GDM1 (cell line): ENCODE results near the gene CPPED1.
"Not testable (repeated sequence)": the region's sequence is repeated elsewhere in the genome, so short reads cannot be mapped to it uniquely, and the experiment has no call there.

Source experiments
- DNase-seq: peaks from one replicate; lab custom pipeline; 2025; lab: John Stamatoyannopoulos, UW

CPPED1 gene, protein sequence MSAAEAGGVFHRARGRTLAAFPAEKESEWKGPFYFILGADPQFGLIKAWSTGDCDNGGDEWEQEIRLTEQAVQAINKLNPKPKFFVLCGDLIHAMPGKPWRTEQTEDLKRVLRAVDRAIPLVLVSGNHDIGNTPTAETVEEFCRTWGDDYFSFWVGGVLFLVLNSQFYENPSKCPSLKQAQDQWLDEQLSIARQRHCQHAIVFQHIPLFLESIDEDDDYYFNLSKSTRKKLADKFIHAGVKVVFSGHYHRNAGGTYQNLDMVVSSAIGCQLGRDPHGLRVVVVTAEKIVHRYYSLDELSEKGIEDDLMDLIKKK

DNA sequence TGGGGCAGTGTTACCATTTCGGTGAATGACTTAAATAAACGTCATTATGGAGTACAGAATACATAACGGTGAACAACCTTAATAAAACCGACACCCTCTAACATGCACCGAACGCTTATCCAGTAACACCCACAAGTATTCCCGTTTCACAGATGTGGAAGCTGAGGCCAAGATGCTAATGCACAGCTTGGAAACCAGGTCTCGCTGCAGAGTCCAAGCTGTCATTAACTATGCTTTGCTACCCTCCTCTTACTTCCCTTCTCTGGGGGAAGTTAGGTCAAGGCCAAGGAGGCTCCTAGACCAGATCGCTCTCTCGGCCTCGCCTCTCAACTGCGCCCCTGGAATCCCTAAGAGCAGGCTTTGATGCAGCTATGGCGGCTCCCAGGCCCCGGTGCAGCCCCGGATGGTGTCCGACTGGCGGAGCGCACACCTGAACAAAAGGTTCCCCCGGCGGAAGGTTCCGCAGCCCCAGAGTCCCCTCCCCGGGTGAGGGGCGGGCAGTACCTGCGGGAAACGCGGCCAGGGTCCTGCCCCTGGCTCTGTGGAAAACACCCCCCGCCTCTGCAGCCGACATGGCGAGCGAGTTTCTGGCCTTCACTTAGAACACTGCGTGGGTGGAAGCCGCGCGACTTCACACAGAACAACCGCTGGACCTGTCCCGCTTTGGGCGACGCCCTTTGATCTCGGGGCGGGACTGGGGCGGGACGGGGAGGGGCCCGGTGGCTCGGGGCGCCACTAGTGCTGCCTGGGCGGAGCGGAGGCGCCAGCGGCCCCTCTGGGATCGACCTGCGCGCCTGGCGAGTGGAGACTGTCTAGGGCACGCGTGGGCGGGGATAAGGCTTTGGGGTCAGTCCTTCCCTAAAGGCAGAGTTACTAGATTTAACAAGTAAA, at the start of gene CPPED1:
Gene CPPED1, minus strand, starts transcription at position 685 of the 891 bp plus-strand sequence. Its CDS starts 111 bp downstream, at position 574.
- DNase-seq, result peak; percentile 91

DNA sequence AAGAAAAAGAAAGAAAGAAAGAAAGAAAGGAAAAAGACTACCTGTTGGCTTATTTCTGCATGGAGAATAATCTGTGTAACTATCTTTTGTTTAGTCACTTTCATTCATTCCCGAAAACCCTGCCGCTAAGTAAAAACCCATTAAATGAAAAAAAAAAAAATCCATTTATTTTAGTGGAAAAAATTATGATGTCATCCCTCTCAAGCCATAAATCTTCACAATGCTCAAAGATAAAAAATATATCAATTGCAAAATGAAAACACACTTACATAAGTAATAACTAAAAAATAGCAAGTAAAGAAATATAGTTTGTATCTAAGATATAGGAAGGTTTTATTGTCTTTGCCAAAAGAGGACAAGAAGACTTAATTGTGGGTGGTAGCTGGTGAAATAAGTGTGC, 46.5 kb upstream of the CPPED1 start:
- DNase-seq, result no peak

DNA sequence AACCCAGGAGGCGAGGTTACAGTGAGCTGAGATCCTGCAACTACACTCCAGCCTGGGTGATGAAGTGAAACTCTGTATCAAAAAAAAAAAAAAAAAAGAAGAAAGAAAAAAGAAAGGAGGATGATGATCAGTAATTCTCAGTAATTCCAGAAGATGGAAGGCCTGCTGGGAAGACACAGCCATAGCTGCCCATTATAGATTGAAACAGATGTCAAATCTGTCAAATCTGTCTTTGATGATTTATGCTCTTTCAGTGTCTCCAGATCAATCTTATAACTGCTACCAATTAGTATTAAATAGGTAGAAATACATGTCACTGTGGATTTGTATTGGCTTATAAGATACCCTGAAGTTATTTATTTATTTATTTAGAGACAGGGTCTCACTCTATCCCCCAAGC, 42.9 kb upstream of the CPPED1 start:
- DNase-seq, result no peak

DNA sequence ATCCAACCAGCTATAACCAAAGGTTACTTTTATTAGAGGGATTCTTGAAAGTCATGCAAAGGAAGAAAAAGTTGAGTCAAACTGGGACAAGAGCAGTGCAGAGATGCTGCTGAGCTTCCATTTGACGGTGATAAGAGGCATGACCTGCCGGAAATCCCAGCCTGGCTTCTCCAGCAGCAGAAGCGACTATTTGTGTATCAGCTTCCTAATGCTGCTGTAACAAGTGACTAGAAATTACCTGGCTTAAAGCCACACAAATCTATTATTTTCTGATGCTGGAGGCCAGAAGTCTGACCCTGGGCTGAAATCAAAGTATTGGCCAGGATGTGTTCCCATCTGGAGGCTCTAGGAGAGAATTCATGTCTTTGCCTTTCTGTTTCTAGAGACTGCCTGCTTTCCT, 41.6 kb upstream of the CPPED1 start:
- DNase-seq, result no peak

DNA sequence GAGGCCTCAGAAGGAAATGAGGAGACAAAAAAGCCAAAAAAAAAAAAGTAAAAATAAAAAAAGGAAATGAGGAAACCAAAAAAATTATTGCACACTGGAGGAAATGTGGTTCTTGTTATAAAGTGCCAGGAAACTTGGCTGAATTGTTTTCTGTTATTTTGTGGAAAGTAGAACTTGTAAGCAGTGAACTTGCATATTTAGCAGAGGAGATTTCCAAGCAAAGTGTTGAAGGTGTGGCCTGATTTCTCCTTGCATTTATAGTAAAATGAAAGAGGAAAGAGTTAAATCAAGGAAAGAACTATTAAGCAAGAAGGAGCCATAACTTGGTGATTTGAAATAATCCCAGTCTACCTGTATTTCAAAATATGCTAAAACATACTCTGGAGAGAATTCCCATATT, 34.1 kb upstream of the CPPED1 start:
- DNase-seq, result no peak

DNA sequence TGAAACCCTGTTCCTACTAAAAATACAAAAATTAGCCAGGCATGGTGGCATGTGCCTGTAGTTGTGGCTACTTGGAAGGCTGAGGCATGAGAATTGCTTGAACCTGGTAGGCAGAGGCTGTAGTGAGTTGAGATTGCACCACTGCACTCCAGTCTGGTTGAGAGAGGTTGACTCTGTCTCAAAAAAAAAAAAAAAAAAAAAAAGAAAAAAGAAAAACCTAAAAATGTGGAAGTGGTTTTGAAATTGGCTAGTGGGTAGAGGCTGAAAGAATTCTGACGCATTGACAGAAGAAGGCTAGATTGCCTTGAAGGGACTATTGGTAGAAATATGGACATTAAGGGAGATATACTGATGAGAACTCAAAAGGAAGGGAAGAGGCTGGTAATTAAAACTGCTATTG, 33.6 kb upstream of the CPPED1 start:
- DNase-seq, result no peak

DNA sequence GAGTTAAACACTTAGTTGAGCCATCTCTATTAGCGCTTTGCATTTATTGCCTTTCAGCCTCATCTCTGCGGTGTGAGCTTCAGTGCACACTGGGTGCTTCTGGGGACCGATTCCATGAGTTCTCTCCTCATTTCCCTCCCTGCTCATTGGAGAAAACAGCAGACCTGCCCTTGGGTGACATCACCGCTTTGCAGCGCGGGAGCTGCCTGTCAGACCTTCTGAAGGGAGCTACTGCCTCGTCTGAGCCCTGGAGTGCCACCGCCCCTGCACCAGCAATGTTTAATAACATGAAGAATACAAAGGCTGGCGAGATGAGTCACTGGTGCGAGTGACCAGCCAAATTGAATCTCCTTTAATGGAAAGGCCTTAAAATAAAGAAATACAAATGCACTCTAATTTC, 30.2 kb upstream of the CPPED1 start:
- DNase-seq, result no peak

DNA sequence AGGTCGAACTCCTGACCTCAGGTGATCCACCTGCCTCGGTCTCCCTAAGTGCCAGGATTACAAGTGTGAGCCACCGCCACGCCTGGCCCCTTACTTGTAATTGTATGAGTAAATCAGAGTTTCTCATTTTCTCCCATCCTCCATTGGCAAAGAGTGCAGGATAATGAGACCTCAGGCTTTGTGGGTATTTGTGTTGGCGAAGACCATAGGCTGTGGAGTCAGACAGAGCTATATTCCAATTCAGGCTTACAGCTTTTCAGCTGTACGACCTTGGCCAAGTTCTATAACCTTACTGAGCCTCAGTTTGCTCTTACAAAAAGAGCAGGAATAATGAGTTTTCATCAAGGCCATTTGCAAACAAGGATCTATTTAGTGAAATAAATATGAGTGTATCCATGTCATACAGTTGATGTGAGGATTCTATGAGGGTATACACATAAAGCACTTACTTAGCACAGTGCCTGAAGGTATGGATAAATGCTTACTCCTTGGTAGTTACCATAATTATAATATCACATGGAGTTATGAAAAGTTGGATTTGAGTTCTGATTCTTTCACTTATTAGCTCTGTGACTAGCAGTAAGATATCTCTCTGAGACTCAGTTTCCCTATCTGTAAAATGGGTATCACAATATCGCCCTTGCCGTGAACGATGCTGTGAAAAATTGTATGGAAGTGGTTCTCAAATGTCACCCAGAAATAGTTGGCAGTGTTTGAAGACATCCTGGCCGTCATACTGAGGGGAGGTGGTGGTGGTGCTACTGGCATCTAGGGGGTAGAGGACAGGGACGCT, 25.6 kb upstream of the CPPED1 start:
- no peak for DNase-seq

DNA sequence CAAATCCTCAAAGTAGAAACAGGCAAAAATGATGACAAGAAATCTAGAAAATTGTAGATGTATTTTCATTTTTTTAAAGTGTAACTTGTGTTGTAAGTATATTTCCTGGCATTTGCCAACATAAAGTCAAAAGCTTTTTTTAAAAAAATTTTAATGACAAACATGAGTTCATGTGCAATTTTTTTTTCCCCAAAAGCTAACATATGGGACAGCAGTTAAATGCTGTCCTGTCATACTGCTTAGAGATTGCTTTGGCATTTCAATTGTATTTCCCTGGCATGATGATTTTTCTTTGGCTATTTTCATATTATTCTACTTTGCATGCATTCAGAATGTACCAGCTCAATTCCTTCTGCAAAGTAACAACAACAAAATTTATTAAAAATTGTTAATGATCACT, 24.5 kb upstream of the CPPED1 start:
- DNase-seq, result no peak

DNA sequence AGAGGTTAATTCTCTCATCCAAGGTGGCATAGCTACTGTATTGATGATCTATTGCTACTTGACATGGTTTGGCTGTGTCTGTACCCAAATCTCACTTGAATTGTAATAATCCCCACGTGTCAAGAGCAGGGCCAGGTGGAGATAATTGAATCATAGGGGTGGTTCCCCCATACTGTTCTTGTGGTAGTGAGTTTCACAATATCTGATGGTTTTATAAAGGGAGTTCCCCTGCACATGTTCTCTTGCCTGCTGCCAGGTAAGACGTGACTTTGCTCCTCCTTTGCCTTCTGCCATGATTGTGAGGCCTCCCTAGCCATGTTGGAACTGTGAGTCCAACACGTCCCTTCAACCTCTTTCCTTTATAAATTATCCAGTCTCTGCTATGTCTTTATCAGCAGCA, 22.9 kb upstream of the CPPED1 start:
- DNase-seq, result no peak

DNA sequence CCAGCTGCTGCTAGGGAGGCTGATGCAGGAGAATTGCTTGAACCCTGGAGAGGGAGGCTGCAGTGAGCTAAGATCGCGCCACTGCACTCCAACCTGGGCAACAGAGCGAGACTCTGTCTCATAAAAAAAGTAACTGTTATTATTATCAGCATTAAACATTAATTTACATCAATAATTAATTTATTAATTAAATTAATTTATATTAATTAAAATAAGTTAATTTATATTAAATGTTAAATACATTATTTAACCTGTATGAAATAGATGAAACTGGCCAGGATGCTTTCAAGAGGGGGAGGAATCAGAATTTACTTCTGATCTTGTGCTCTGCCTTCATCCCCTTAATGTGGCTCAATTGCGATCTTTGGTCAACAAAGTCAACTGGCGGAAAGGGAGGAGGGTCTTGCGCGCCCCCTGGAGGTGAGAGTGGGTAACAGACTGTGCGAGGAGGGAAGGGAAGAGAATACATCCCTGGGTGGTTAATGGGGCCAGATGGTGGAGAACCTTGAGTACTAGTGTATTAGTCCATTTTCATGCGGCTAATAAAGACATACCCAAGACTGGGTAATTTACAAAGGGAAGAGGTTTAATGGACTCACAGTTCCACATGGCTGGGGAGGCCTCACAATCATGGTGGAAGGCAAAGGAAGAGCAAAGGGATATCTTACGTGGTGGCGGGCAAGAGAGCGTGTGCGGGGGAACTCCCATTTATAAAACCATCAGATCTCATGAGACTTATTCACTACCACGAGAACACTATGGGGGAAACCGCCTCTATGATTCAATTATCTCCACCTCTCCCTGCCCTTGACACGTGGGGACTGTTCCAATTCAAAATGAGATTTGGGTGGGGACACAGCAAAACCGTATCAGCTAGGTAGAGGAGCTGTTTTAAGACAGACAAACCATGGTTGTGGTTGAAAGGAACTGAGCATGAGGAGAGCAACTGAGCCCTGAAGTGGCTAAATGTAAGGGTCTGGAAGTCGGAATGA, 15.7 kb upstream of the CPPED1 start:
- DNase-seq, result peak; percentile 53

DNA sequence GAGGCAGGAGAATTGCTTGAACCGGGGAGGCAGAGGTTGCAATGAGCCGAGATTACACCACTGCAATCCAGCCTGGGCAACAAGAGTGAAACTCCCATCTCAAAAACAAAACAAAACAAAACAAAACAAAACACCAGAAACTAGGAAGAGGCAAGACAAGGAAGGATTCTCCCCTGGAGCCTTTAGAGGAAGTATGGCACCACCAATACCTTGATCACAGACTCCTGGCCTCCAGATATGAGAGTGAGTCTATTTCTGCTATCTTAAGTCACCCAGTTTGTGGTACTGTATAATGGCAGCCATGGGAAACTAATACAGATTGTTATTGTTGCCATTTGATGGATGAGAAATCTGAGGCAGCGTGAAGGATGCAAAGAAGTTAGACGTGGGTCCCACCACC, 14.6 kb upstream of the CPPED1 start:
- DNase-seq, result no peak

DNA sequence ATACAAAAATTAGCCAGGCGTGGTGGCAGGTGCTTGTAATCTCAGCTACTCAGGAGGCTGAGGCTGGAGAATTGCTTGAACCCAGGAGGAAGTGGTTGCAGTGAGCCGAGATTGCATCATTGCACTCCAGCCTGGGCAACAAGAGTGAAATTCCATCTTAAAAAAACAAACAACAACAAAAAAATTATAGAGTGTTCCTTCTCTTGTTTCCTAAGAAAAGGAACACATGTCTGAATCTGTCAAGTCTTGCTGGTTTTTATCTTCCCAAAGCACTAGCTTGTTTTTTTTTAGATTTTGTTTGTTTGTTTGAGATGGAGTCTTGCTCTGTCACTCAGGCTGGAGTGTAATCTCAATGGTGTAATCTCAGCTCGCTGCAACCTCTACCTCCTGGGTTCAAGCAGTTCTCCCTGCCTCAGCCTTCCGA, 13.1 kb upstream of the CPPED1 start:
- not testable (repeated sequence) for DNase-seq

DNA sequence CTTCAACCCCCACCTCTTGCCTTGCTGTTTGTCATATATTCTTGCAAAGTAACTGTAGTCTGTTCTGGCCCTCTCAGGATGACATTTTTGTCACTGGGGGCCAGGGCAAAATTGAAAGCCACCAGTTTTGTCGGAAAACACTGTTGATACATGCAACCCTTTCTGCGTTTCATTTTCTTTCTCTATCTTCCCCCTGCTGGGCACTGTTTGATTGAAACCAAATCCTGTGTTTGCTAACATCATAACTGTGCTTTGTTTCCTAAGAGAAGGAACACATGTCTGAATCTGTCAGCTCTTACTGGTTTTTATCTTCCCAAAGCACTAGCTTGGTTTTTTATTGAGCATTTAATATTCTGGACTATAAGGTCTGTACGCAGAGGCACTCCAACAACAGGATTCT, 11.7 kb upstream of the CPPED1 start:
- no peak for DNase-seq

DNA sequence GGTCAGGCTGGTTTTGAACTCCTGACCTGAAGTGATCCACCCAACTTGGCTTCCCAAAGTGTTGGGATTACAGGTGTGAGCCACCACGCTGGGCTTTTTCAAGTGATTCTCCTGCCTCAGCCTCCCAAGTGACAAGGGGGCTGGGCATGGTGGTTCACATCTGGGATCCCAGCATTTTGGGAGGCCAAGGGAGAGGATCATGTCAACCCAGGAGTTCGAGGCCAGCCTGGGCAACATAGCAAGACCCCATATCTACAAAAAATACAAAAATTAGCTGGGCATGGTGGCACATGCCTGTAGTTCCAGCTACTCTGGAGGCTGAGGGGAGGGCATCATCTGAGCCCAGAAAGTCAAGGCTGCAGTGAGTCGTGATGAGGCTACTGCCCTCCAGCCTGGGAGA, 10.0 kb upstream of the CPPED1 start:
- not testable (repeated sequence) for DNase-seq

DNA sequence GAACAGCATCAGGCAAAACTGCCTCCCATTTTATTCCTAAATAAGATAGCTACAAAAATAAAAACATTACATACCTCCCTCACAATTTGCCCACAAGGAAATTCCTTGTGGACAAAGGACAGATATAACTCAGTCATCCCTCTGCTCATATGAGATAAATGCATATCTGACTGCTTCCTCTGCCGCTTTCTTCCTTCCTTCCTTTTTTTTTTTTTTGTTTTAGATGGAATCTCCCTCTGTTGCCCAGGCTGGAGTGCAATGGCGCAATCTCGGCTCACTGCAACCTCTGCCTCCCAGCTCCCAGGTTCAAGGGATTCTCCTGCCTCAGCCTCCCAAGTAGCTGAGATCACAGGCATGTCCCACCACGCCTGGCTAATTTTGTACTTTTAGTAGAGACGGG, 9.6 kb upstream of the CPPED1 start:
- not testable (repeated sequence) for DNase-seq

DNA sequence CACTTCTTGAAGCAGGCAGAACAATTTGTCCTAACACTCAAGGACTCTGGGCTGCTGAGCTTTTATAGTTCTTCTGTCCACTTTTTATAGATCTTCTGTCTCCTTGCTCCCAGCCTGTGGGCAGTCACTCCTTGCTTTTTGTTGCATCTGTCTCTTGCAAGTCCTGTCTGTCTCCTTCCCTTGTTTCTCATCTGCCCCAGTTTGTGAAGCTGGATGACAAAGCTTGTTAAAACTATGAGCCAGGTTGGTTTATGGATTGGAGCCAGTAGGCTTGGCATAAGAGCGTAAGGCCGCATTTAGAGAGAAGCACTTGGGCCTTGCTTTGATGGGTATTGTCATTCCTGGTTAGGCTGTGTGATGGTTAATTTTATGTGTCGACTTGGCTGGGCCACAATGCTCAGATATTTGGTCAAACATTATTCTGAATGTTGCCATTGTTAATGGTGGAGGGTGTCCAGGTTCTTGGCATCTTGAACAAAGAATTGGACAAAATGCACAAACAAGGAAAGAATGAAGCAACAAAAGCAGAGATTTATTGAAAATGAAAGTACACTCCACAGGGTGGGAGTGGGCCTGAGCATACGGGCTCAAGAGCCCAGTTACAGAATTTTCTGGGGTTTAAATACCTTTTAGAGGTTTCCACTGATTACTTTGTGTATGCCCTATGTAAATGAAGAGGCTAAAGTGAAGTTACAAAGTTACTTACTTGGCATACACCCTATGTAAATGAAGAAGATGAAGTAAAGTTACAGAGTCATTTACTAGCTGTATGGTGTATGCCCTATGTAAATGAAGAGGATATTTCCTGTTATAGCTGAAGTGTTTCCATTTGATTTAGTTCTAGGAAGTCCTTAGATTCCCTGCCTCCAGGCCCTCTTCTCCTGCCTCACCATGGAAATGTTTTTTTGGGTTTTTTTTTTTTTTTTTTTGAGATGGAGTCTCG, 8.0 kb upstream of the CPPED1 start:
- DNase-seq, result no peak

DNA sequence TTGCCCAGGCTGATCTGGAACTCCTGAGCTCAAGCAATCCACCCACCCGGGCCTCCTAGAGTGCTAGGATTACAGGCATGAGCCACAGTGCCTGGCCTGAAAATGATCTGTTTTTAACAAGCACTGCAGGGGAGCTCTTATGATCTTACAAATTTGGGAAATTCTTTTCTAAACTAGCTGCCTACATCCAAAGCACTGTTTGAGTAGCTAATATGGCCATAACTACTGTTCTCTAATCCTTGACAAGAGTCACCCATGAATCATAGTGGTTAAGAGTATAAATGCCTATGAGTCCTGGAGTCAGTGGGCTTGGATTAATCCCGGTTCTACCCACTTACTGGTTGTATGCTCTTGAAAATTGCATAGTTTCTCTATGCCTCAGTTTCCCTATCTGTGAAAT, 1.4 kb upstream of the CPPED1 start:
- no peak for DNase-seq

DNA sequence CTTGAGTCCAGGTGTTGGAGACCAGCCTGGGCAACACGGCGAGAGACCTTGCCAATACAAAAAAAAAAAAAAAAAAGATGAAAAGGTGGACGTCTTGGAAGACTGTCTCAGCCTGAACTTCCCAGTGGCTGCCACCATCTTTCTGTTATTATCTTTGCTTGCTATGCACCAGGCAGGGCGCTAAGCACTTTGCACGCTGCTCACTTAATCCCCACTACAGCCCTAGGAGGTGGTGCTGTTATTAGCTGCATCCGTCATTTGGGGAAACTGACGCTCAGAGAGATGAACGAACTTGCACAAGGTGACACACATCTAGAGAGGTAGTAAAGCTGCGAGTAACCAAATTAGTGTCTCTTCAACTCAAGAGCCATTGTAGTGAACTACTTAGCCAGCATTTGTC, 708 bp upstream of the CPPED1 start:
- DNase-seq, result no peak

DNA sequence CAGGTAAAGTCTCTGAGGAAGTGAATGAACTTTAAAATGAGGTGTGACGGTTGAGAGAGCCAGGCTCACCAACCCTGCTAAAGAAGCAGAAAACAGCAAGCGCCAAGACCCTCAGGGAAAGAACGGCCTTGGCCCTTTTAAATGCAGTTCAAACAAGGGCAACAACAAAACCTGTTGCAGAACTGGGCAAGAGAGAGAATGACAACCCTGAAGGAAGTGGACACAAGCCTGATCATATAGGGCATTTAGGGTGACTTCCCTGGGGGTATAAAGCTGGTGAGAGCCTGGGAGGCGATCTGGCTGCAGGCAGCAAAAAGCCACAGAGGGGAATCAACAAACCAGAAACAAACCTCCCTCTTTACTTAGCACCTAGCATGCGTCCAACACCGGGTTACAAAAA, 1.0 kb downstream of the CPPED1 start:
- no peak for DNase-seq
